Natural killer cell (primary cell): Measurements from ENCODE around the gene RELL1. TPM values are rescaled to one million over a fixed set of nuclear protein-coding genes. Genes with fewer than 3 reads are reported as not detected.

Experiments
- ATAC-seq, 3 donors: fragments of 150-1000 bp in 2 of 3; fragments of 200-7000 bp in 1 of 3; cut with Tn5 transposase; 1 replicate in 1 of 3; 2 replicates in 2 of 3; pipeline ENCODE4 v1.10.0; 2021; ENCODE audit warnings: mild to moderate bottlenecking in 2 of 3, moderate library complexity in 2 of 3
- DNase-seq, 2 donors: peaks; one replicate each; pipeline versions ENCODE4 v3.0.0 to v3.0.0-alpha.2; 2013 to 2021; ENCODE audit warnings: mixed read lengths in 1 of 2
- H3K27ac ChIP-seq: one replicate; pipeline ENCODE4 v1.5.1; 2013; ENCODE audit warnings: mild to moderate bottlenecking, low read length
- H3K27me3 ChIP-seq: one replicate; pipeline ENCODE4 v1.6.1; 2013; ENCODE audit warnings: low read length; ENCODE audit not compliant: control insufficient read depth, insufficient read depth
- H3K36me3 ChIP-seq: one replicate; pipeline ENCODE4 v1.6.1; 2013; ENCODE audit warnings: low read length; ENCODE audit not compliant: control insufficient read depth, insufficient read depth
- H3K4me1 ChIP-seq: one replicate; pipeline ENCODE4 v1.6.1; 2013; ENCODE audit warnings: low read length; ENCODE audit not compliant: control insufficient read depth, insufficient read depth
- H3K4me3 ChIP-seq: one replicate; pipeline ENCODE4 v1.5.1; 2013; ENCODE audit warnings: low read length
- H3K9me3 ChIP-seq: one replicate; pipeline ENCODE4 v1.6.1; 2013; ENCODE audit warnings: low read length; ENCODE audit not compliant: control insufficient read depth, insufficient read depth
- H3K27ac Mint-ChIP-seq, 2 donors: one replicate each; pipeline ENCODE4 v1.8.0; 2022; ENCODE audit warnings: mild to moderate bottlenecking in 2 of 2, mixed read lengths in 2 of 2, moderate library complexity in 1 of 2
- H3K27me3 Mint-ChIP-seq, 2 donors: one replicate each; pipeline ENCODE4 v1.8.0; 2022; ENCODE audit warnings: low read depth in 2 of 2, mixed read lengths in 2 of 2
- H3K36me3 Mint-ChIP-seq: one replicate; pipeline ENCODE4 v1.8.0; 2022; ENCODE audit warnings: mixed read lengths
- H3K4me1 Mint-ChIP-seq, 2 donors: one replicate each; pipeline ENCODE4 v1.8.0; 2022; ENCODE audit warnings: mixed read lengths in 2 of 2
- H3K4me3 Mint-ChIP-seq: one replicate; pipeline ENCODE4 v1.8.0; 2022; ENCODE audit warnings: mild to moderate bottlenecking, moderate library complexity, mixed read lengths
- H3K9me3 Mint-ChIP-seq, 2 donors: one replicate each; pipeline ENCODE4 v1.8.0; 2022; ENCODE audit warnings: mixed read lengths in 2 of 2
- WGBS: methylation state at CpG from one replicate; pipeline ENCODE4 v1.1.7; 2013; ENCODE audit warnings: missing lambda C conversion rate; ENCODE audit not compliant: insufficient coverage; 5-methylcytosine and 5-hydroxymethylcytosine counted together
- intact Hi-C: fragments of 100-400 bp; cut with micrococcal nuclease; formaldehyde crosslinking; loops from one replicate; pipeline ENCODE4 v1.14.2; 2022
- total RNA-seq, 4 donors: library from RNA; stranded (reverse); fragments of 120-200 nt in 1 of 4; gene quantifications; one replicate each; pipeline versions ENCODE4 v1.2.3 to v1.2.4, GENCODE V29; 2013 to 2022
- TF ChIP-seq, protein P1 (sequence below): fragments of 200-600 bp; IDR thresholded peaks from one replicate; pipeline ENCODE4 v1.8.0; 2022; ENCODE audit warnings: antibody characterized with exemption

The RELL1 gene
- total RNA-seq, 3 donors from 2014 or later (not counting 1 experiment from before 2014, with no cell fraction given) = 15.2 to 21.3 (median 15.2) TPM

- Mint-ChIP-seq H3K27ac (no peak overlapping the region), H3K27me3 (no peaks in the 10 kb centered on the region), H3K9me3 (no peaks in the 10 kb centered on the region), H3K4me1 (no peaks in the 10 kb centered on the region), H3K4me3 (no peak overlapping the region), H3K36me3 (no peaks in the 10 kb centered on the region)
- Histone ChIP-seq H3K4me1 (no peaks in the 10 kb centered on the region), H3K4me3 (no peak overlapping the region), H3K36me3 (no peaks in the 10 kb centered on the region), H3K27me3 (no peaks in the 10 kb centered on the region), H3K27ac (no peak overlapping the region), H3K9me3 (no peaks in the 10 kb centered on the region)
- TF ChIP-seq, protein P1, sequence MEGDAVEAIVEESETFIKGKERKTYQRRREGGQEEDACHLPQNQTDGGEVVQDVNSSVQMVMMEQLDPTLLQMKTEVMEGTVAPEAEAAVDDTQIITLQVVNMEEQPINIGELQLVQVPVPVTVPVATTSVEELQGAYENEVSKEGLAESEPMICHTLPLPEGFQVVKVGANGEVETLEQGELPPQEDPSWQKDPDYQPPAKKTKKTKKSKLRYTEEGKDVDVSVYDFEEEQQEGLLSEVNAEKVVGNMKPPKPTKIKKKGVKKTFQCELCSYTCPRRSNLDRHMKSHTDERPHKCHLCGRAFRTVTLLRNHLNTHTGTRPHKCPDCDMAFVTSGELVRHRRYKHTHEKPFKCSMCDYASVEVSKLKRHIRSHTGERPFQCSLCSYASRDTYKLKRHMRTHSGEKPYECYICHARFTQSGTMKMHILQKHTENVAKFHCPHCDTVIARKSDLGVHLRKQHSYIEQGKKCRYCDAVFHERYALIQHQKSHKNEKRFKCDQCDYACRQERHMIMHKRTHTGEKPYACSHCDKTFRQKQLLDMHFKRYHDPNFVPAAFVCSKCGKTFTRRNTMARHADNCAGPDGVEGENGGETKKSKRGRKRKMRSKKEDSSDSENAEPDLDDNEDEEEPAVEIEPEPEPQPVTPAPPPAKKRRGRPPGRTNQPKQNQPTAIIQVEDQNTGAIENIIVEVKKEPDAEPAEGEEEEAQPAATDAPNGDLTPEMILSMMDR = no peak
- DNase-seq (no peak), ATAC-seq (no peak)
- WGBS = 100% methylated on average over 1 of the region's 2 CpGs
- intact Hi-C loops = no loop called here
Observed at GRCh38 chr4:37594099-37594498, 92.1 kb downstream of the RELL1 start.

DNA sequence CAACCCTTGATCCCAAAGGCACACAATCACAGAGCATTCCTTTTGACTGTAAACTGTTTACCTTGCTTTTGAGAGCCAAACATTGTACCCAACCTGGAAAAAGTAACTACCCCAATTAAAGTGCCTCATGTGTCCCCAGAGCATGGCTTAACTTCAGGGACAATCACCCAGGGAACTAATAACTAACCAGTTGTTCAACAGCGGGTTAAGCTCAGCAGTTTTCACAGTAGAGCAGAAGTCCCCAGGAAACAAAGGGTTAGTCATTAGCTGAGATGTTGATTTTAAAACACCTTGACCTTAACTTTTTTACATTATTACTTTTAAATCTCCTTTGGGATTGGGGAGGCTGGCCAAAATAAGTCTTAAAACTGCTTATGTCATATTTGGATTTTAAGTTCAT, 94.8 kb downstream of the RELL1 start:
- WGBS = 100% methylated on average over 1 of the region's 1 CpG
- H3K36me3 Mint-ChIP-seq = no peaks in the 10 kb centered on the region
- H3K27ac Mint-ChIP-seq = no peak overlapping the region
- no peaks in the 10 kb centered on the region for H3K4me1 Mint-ChIP-seq
- Histone ChIP-seq H3K4me3 (no peak overlapping the region), H3K9me3 (no peaks in the 10 kb centered on the region), H3K4me1 (no peaks in the 10 kb centered on the region), H3K27me3 (no peaks in the 10 kb centered on the region), H3K27ac (no peak overlapping the region), H3K36me3 (no peaks in the 10 kb centered on the region)
- intact Hi-C loops = no loop called here
- DNase-seq (no peak), ATAC-seq (no peak)
- H3K9me3 Mint-ChIP-seq = no peaks in the 10 kb centered on the region
- H3K4me3 Mint-ChIP-seq = no peak overlapping the region
- no peaks in the 10 kb centered on the region for H3K27me3 Mint-ChIP-seq
- TF ChIP-seq, protein P1 = no peak

- intact Hi-C loops = no loop called here
- no peaks in the 10 kb centered on the region for H3K4me1 Mint-ChIP-seq
- H3K4me1 ChIP-seq = no peaks in the 10 kb centered on the region
- DNase-seq = no peak
- H3K36me3 Mint-ChIP-seq = no peaks in the 10 kb centered on the region
- H3K27ac Mint-ChIP-seq = no peak overlapping the region
- no peak for ATAC-seq
- H3K4me3 ChIP-seq = no peak overlapping the region
- no peak overlapping the region for H3K27ac ChIP-seq
- TF ChIP-seq, protein P1 = no peak
- WGBS = 95% methylated on average over 6 of the region's 6 CpGs
- no peaks in the 10 kb centered on the region for H3K36me3 ChIP-seq
- H3K27me3 ChIP-seq = no peaks in the 10 kb centered on the region
- no peaks in the 10 kb centered on the region for H3K9me3 ChIP-seq
- H3K4me3 Mint-ChIP-seq = no peak overlapping the region
- H3K27me3 Mint-ChIP-seq = peaks cover 0 to under 1% of the 10 kb centered on the region in 2 donors
- no peaks in the 10 kb centered on the region for H3K9me3 Mint-ChIP-seq
Observed at GRCh38 chr4:37590016-37590415, 96.2 kb downstream of the RELL1 start.

GRCh38 chr4:37588150-37588549, 98.0 kb downstream of the RELL1 start:
- Histone ChIP-seq H3K36me3 (no peaks in the 10 kb centered on the region), H3K4me1 (peaks cover 4% of the 10 kb centered on the region), H3K27ac (no peak overlapping the region), H3K27me3 (peaks cover 2% of the 10 kb centered on the region), H3K4me3 (no peak overlapping the region), H3K9me3 (no peaks in the 10 kb centered on the region)
- intact Hi-C loops = no loop called here
- no peak overlapping the region for H3K27ac Mint-ChIP-seq
- WGBS = 92% methylated on average over 7 of the region's 9 CpGs
- DNase-seq = no peak
- ATAC-seq = no peak
- peaks cover 12% of the 10 kb centered on the region for H3K36me3 Mint-ChIP-seq
- peaks cover 7 to 13% of the 10 kb centered on the region in 2 donors for H3K4me1 Mint-ChIP-seq
- TF ChIP-seq, protein P1 = no peak
- H3K4me3 Mint-ChIP-seq = no peak overlapping the region
- H3K27me3 Mint-ChIP-seq = peaks cover 8 to 15% of the 10 kb centered on the region in 2 donors
- no peaks in the 10 kb centered on the region for H3K9me3 Mint-ChIP-seq
